ENCODE data around the gene LRRC2. TPM values are rescaled to one million over a fixed set of nuclear protein-coding genes. Genes with fewer than 3 reads are reported as not detected.

LRRC2 gene
- total RNA-seq, 1 experiment from 2014 or later = not detected

- ChIA-PET CTCF (no interaction called here), POLR2A (no interaction called here)
- no peaks in the 10 kb centered on the region for H3K9me3 ChIP-seq (ENCODE audit: control insufficient read depth, insufficient read depth, low read depth, low read length)
- no peak overlapping the region for H3K4me3 ChIP-seq (ENCODE audit: low read depth in 2 of 2, low read length in 2 of 2)
- no peak for TF ChIP-seq POLR2AphosphoS5 (IDR thresholded peaks at IDR 0.05; ENCODE audit: low read depth, low read length)
- TF ChIP-seq, protein P1, sequence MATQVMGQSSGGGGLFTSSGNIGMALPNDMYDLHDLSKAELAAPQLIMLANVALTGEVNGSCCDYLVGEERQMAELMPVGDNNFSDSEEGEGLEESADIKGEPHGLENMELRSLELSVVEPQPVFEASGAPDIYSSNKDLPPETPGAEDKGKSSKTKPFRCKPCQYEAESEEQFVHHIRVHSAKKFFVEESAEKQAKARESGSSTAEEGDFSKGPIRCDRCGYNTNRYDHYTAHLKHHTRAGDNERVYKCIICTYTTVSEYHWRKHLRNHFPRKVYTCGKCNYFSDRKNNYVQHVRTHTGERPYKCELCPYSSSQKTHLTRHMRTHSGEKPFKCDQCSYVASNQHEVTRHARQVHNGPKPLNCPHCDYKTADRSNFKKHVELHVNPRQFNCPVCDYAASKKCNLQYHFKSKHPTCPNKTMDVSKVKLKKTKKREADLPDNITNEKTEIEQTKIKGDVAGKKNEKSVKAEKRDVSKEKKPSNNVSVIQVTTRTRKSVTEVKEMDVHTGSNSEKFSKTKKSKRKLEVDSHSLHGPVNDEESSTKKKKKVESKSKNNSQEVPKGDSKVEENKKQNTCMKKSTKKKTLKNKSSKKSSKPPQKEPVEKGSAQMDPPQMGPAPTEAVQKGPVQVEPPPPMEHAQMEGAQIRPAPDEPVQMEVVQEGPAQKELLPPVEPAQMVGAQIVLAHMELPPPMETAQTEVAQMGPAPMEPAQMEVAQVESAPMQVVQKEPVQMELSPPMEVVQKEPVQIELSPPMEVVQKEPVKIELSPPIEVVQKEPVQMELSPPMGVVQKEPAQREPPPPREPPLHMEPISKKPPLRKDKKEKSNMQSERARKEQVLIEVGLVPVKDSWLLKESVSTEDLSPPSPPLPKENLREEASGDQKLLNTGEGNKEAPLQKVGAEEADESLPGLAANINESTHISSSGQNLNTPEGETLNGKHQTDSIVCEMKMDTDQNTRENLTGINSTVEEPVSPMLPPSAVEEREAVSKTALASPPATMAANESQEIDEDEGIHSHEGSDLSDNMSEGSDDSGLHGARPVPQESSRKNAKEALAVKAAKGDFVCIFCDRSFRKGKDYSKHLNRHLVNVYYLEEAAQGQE (IDR thresholded peaks at IDR 0.05; ENCODE audit: insufficient read depth in 1 of 2, low read depth in 2 of 2, low read length in 1 of 2) = no peak
- TF ChIP-seq CTCF (IDR thresholded peaks at IDR 0.05) = no peak
- TF ChIP-seq SIN3A (IDR thresholded peaks at IDR 0.05; ENCODE audit: borderline replicate concordance, insufficient read depth, low read depth, low read length) = no peak
- TF ChIP-seq TCF7L2 (IDR thresholded peaks at IDR 0.05; ENCODE audit: low read depth, low read length) = no peak
- DNase-seq (ENCODE audit: low read depth, low spot score) = no peak
- H3K4me1 ChIP-seq (ENCODE audit: control insufficient read depth, insufficient read depth, low read length) = no peaks in the 10 kb centered on the region
- H3K27me3 ChIP-seq (ENCODE audit: control insufficient read depth, insufficient read depth, low read length) = no peaks in the 10 kb centered on the region; the same call in 1 of the 2 replicates
- in situ Hi-C loops (cut with HindIII; ENCODE audit: low pct_unique_long_range_greater_than_20kb, low sequenced_read_pairs) = no loop called here
- no peaks in the 10 kb centered on the region for H3K36me3 ChIP-seq (ENCODE audit: control insufficient read depth, insufficient read depth, low read length)
- no TSS peak for BruUV-seq (replicated peaks)
- no peak overlapping the region for H3K27ac ChIP-seq (ENCODE audit: low read length)
- ATAC-seq = no peak
- intact Hi-C loops (cut with micrococcal nuclease; ENCODE audit: unreplicated experiment) = no loop called here
These were observed 65.2 kb downstream of the LRRC2 start for GRCh38 chr3:46500656-46501635.

DNA sequence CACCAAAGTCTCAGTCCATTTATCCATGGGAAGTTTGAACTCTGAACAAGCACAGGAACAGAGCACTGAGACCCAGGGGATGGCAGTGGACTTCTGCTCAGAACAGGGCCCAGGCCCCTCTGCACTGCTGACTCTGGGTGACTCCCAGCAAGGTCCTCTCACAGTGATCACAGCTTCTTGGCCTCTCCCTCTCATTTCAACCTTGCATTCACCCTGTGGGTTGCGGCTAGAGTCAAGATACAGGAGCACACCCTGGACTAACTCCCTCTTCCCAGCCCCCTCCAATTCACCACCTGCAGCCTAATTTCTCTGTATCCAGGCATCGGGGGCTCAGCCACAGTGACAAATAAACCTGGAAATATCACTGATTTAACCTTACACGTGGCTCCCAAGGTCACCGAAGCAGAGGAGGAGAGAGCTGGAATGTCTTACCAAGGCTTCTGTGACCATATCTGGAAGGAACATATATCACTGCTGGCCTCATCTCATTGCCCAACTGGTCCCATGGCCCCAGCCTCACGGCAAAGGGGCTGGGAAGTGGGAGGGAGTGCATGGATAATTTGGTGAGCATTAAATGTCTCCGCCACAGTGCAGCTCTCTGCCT lies 67.1 kb downstream of the LRRC2 start:
- in situ Hi-C loops (cut with HindIII; ENCODE audit: low pct_unique_long_range_greater_than_20kb, low sequenced_read_pairs) (no loop called here), intact Hi-C loops (cut with micrococcal nuclease; ENCODE audit: unreplicated experiment) (no loop called here)
- DNase-seq (ENCODE audit: low read depth, low spot score) (no peak), ATAC-seq (no peak)
- H3K27me3 ChIP-seq (ENCODE audit: control insufficient read depth, insufficient read depth, low read length) = no peaks in the 10 kb centered on the region; the same call in 1 of the 2 replicates
- POLR2A ChIA-PET = no interaction called here
- no TSS peak for BruUV-seq (replicated peaks)
- H3K4me1 ChIP-seq (ENCODE audit: control insufficient read depth, insufficient read depth, low read length) = no peaks in the 10 kb centered on the region
- no peak overlapping the region for H3K4me3 ChIP-seq (ENCODE audit: low read depth in 2 of 2, low read length in 2 of 2)
- H3K9me3 ChIP-seq (ENCODE audit: control insufficient read depth, insufficient read depth, low read depth, low read length) = no peaks in the 10 kb centered on the region
- no peaks in the 10 kb centered on the region for H3K36me3 ChIP-seq (ENCODE audit: control insufficient read depth, insufficient read depth, low read length)
- CTCF ChIA-PET = no interaction called here
- no peak overlapping the region for H3K27ac ChIP-seq (ENCODE audit: low read length)
- TF ChIP-seq SIN3A (IDR thresholded peaks at IDR 0.05; ENCODE audit: borderline replicate concordance, insufficient read depth, low read depth, low read length) (no peak), POLR2AphosphoS5 (IDR thresholded peaks at IDR 0.05; ENCODE audit: low read depth, low read length) (no peak), CTCF (IDR thresholded peaks at IDR 0.05) (no peak), TCF7L2 (IDR thresholded peaks at IDR 0.05; ENCODE audit: low read depth, low read length) (no peak)
- TF ChIP-seq, protein P1 (IDR thresholded peaks at IDR 0.05; ENCODE audit: insufficient read depth in 1 of 2, low read depth in 2 of 2, low read length in 1 of 2) = no peak

Data from Panc1 (cell line).